Measurements from ENCODE around the gene LIN7C. TPM values are rescaled to one million over a fixed set of nuclear protein-coding genes. Genes with fewer than 3 reads are reported as not detected.

Gene LIN7C
- total and polyA plus RNA-seq, 2 of the 13 experiments (the other 11 are each of a cell fraction or from before 2014, with no cell fraction given): 14.8 to 37.2 TPM

GRCh38 chr11:27505781-27506180, 788 bp downstream of the LIN7C start:
- TF ChIP-seq ERF (CRISPR knock-in tag; IDR thresholded peaks at IDR 0.05): no peak
- TF ChIP-seq KLF13 (CRISPR knock-in tag; IDR thresholded peaks at IDR 0.05): no peak
- no peak for TF ChIP-seq TARDBP (CRISPR knock-in tag; IDR thresholded peaks at IDR 0.05)
- TF ChIP-seq TEF (CRISPR knock-in tag; IDR thresholded peaks at IDR 0.05): 0 out of 2 replicates have a peak, but pooled peaks have one; percentile 39
- TF ChIP-seq ZNF143 (CRISPR knock-in tag; IDR thresholded peaks at IDR 0.05): no peak
- no peak for TF ChIP-seq GLMP (CRISPR knock-in tag; IDR thresholded peaks at IDR 0.05; ENCODE audit: borderline replicate concordance)
- Histone ChIP-seq H3K27ac (ENCODE audit: extremely low read length, insufficient read depth, low read length) (peak overlapping the region; percentile 93), H3K9ac (ENCODE audit: insufficient read depth, low read depth, low read length) (peak overlapping the region; percentile 99), H3K4me2 (ENCODE audit: low read depth, low read length) (peak overlapping the region; percentile 83), H3K27me3 (ENCODE audit: control insufficient read depth in 1 of 2, insufficient read depth in 2 of 2, low read length in 2 of 2) (peaks cover 0 to 6% of the 10 kb centered on the region in 2 experiments; a peak in 1 of 5 replicates), H3K4me1 (ENCODE audit: insufficient read depth, low read length) (peaks cover 49% of the 10 kb centered on the region), H3K4me3 (replicated peaks in 1 of 3; ENCODE audit: insufficient read depth in 1 of 3, low read depth in 2 of 3, low read length in 3 of 3) (peak overlapping the region; percentile 72 to 100 (median 87)), H3K79me2 (ENCODE audit: insufficient read depth, low read length) (peaks cover 46% of the 10 kb centered on the region), H2AFZ (ENCODE audit: low read length) (peak overlapping the region; percentile 65), H4K20me1 (ENCODE audit: insufficient read depth, low read length) (peaks cover 17% of the 10 kb centered on the region), H3K9me3 (ENCODE audit: low read length) (no peaks in the 10 kb centered on the region), H3K36me3 (replicated peaks in 1 of 2; ENCODE audit: control insufficient read depth in 1 of 2, insufficient read depth in 2 of 2, low read length in 2 of 2) (peaks cover 1 to 3% of the 10 kb centered on the region in 2 experiments; a peak in 3 of 5 replicates)
- intact Hi-C loops (cut with micrococcal nuclease; ENCODE audit: unreplicated experiment): no loop called here
- ATAC-seq (no peak; the same call in 2 of the 3 replicates), FAIRE-seq (no peak), DNase-seq (ENCODE audit: low spot score) (peak; percentile 4)
- WGBS (ENCODE audit: low lambda C conversion rate): 3% methylated on average over 5 of the region's 5 CpGs
- ChIA-PET POLR2A (no interaction called here), CTCF (ENCODE audit: low intra/inter-chr PET ratio, low total read pairs) (no interaction called here)
- BruUV-seq (replicated peaks): no TSS peak
- in situ Hi-C loops (cut with HindIII; ENCODE audit: extremely low pct_ligation_motif_present, low pct_unique_long_range_greater_than_20kb): no loop called here

- intact Hi-C loops (cut with micrococcal nuclease; ENCODE audit: unreplicated experiment) (no loop called here), in situ Hi-C loops (cut with HindIII; ENCODE audit: extremely low pct_ligation_motif_present, low pct_unique_long_range_greater_than_20kb) (no loop called here)
- Histone ChIP-seq H3K9ac (ENCODE audit: insufficient read depth, low read depth, low read length) (no peak overlapping the region), H4K20me1 (ENCODE audit: insufficient read depth, low read length) (peaks cover 20% of the 10 kb centered on the region), H3K4me1 (ENCODE audit: insufficient read depth, low read length) (peaks cover 39% of the 10 kb centered on the region), H3K4me2 (ENCODE audit: low read depth, low read length) (peak overlapping the region; percentile 83; the same call in 1 of the 2 replicates), H3K27ac (ENCODE audit: extremely low read length, insufficient read depth, low read length) (no peak overlapping the region), H3K4me3 (replicated peaks in 1 of 3; ENCODE audit: insufficient read depth in 1 of 3, low read depth in 2 of 3, low read length in 3 of 3) (no peak overlapping the region), H3K9me3 (ENCODE audit: low read length) (no peaks in the 10 kb centered on the region), H3K27me3 (ENCODE audit: control insufficient read depth in 1 of 2, insufficient read depth in 2 of 2, low read length in 2 of 2) (peaks cover 0 to 6% of the 10 kb centered on the region in 2 experiments; a peak in 1 of 5 replicates), H3K79me2 (ENCODE audit: insufficient read depth, low read length) (peaks cover 46% of the 10 kb centered on the region), H3K36me3 (replicated peaks in 1 of 2; ENCODE audit: control insufficient read depth in 1 of 2, insufficient read depth in 2 of 2, low read length in 2 of 2) (peaks cover 4 to 14% of the 10 kb centered on the region in 2 experiments; a peak in 3 of 5 replicates), H2AFZ (ENCODE audit: low read length) (no peak overlapping the region)
- CTCF ChIA-PET (ENCODE audit: low intra/inter-chr PET ratio, low total read pairs): no interaction called here
- POLR2A ChIA-PET: no interaction called here
- TF ChIP-seq ZKSCAN1 (IDR thresholded peaks at IDR 0.05; ENCODE audit: low read length) (peak; percentile 65; the same call in 1 of the 2 replicates), ZNF800 (CRISPR knock-in tag; IDR thresholded peaks at IDR 0.05) (no peak)
- no peak for DNase-seq (ENCODE audit: low spot score)
- no peak for ATAC-seq
- BruUV-seq (replicated peaks): no TSS peak
- WGBS (ENCODE audit: low lambda C conversion rate): 88% methylated on average over 2 of the region's 2 CpGs
- no peak for FAIRE-seq
These were observed 2.4 kb downstream of the LIN7C start for GRCh38 chr11:27504205-27504604.
